PC-9 (cell line): Measurements from ENCODE around the gene PCNX1.

Source experiments
- EZH2 ChIP-seq: fragments of 200-600 bp; sonication (generic); IDR thresholded peaks from 2 replicates; pipeline ENCODE4 v1.8.0; 2017; ENCODE audit warnings: antibody characterized with exemption, low read depth
- TF ChIP-seq, protein P1 (sequence below): fragments of 200-600 bp; sonication (generic); conservative IDR thresholded peaks from 2 replicates; pipeline ENCODE4 v1.6.1; 2017; ENCODE audit warnings: mixed run types, antibody characterized with exemption, mild to moderate bottlenecking, moderate library complexity

DNA sequence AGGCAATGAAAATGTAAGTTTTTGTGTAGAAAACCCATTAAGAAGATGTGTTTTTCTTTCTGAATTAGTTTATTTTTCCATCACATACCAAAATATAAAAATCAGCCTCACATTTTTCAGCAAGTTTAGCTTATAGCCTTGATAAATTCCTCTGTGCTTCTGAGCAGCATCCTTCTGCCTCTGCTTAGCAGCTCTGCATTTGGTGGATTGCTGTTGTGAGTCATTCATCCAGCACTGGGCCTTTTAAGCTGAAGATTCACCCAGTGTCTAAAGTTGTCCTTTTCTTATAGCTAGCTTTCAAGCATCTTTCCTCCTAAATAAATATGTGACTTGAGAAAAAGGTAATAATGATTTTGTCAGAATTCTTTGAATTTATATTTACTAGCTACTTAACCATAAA, 206.1 kb downstream of the PCNX1 start:
- no peak for TF ChIP-seq EZH2
- TF ChIP-seq, protein P1, sequence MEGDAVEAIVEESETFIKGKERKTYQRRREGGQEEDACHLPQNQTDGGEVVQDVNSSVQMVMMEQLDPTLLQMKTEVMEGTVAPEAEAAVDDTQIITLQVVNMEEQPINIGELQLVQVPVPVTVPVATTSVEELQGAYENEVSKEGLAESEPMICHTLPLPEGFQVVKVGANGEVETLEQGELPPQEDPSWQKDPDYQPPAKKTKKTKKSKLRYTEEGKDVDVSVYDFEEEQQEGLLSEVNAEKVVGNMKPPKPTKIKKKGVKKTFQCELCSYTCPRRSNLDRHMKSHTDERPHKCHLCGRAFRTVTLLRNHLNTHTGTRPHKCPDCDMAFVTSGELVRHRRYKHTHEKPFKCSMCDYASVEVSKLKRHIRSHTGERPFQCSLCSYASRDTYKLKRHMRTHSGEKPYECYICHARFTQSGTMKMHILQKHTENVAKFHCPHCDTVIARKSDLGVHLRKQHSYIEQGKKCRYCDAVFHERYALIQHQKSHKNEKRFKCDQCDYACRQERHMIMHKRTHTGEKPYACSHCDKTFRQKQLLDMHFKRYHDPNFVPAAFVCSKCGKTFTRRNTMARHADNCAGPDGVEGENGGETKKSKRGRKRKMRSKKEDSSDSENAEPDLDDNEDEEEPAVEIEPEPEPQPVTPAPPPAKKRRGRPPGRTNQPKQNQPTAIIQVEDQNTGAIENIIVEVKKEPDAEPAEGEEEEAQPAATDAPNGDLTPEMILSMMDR, result no peak
